Suprapubic skin (tissue), 4 donors: ENCODE measurements around the gene NUP155. TPM values are rescaled to one million over a fixed set of nuclear protein-coding genes. Genes with fewer than 3 reads are reported as not detected.
"Not testable (repeated sequence)": the region's sequence is repeated elsewhere in the genome, so short reads cannot be mapped to it uniquely, and the experiment has no call there.

Source experiments
- DNase-seq, 2 donors: peaks; one replicate each; pipeline ENCODE4 v3.0.0-alpha.2; 2019; ENCODE audit warnings: low spot score in 2 of 2
- H3K27ac ChIP-seq: fragments of 200-600 bp; sonication (generic); one replicate; pipeline ENCODE4 v1.5.1; 2019
- H3K27me3 ChIP-seq: fragments of 200-600 bp; sonication (generic); one replicate; pipeline ENCODE4 v1.5.1; 2019
- H3K36me3 ChIP-seq: fragments of 200-600 bp; sonication (generic); one replicate; pipeline ENCODE4 v1.5.1; 2019
- H3K4me1 ChIP-seq: fragments of 200-600 bp; sonication (generic); one replicate; pipeline ENCODE4 v1.5.1; 2019
- H3K4me3 ChIP-seq: fragments of 200-600 bp; sonication (generic); one replicate; pipeline ENCODE4 v1.5.1; 2019; ENCODE audit warnings: mild to moderate bottlenecking
- H3K9me3 ChIP-seq: fragments of 200-600 bp; sonication (generic); one replicate; pipeline ENCODE4 v1.5.1; 2019
- EP300 ChIP-seq: sonication (generic); formaldehyde crosslinking; IDR thresholded peaks from one replicate; pipeline ENCODE4 v1.6.1; 2017; ENCODE audit warnings: antibody characterized with exemption
- POLR2A ChIP-seq, 2 donors: fragments of 450-650 bp; IDR thresholded peaks; one replicate each; pipeline ENCODE4 v1.6.1; 2017; ENCODE audit warnings: antibody characterized with exemption in 2 of 2, mild to moderate bottlenecking in 2 of 2, moderate library complexity in 2 of 2
- POLR2AphosphoS5 ChIP-seq, 3 donors: sonication (generic); formaldehyde crosslinking; IDR thresholded peaks; one replicate each; pipeline ENCODE4 v1.6.1; 2017; ENCODE audit warnings: antibody characterized with exemption in 3 of 3
- WGBS: methylation state at CpG from one replicate; pipeline ENCODE4 v1.1.5; 2018; 5-methylcytosine and 5-hydroxymethylcytosine counted together
- total RNA-seq, 4 donors: library from RNA; depleted of rRNA; stranded (reverse); fragments of >200 nt; gene quantifications; one replicate each; pipeline ENCODE4 v1.1.0, GENCODE V29; 2016
- TF ChIP-seq, protein P1 (sequence below), 2 donors: fragments of 200-600 bp in 1 of 2; fragments of 450-650 bp in 1 of 2; sonication (generic) in 1 of 2; IDR thresholded peaks; one replicate each; pipeline ENCODE4 v1.5.1; 2016 to 2019; ENCODE audit warnings: antibody characterized with exemption in 2 of 2, mild to moderate bottlenecking in 1 of 2, moderate library complexity in 1 of 2

Gene NUP155
- total RNA-seq, 4 donors from 2014 or later, result 17.2 to 31.9 (median 21.3) TPM

DNA sequence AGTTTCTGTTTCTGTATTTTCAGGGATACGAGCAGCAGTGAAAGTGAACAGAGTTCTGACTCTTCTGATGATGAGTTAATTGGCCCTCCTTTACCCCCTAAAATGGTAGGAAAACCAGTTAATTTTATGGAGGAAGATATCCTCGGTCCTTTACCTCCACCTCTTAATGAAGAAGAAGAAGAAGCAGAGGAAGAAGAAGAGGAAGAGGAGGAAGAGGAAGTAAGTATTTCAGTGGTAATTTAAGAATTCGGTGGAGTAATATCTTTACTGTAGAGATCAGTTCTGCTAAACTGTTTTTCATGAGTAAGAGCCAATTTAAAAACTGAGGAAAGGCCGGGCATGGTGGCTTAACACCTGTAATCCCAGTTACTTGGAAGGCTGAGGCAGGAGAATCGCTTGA, 25.4 kb upstream of the NUP155 start:
- no peak for TF ChIP-seq EP300
- Histone ChIP-seq H3K27me3 (no peaks in the 10 kb centered on the region), H3K27ac (no peak overlapping the region), H3K36me3 (peaks cover 76% of the 10 kb centered on the region), H3K9me3 (no peaks in the 10 kb centered on the region), H3K4me3 (no peak overlapping the region), H3K4me1 (no peaks in the 10 kb centered on the region)
- no peak for DNase-seq
- WGBS, result 86% methylated on average over 5 of the region's 5 CpGs

DNA sequence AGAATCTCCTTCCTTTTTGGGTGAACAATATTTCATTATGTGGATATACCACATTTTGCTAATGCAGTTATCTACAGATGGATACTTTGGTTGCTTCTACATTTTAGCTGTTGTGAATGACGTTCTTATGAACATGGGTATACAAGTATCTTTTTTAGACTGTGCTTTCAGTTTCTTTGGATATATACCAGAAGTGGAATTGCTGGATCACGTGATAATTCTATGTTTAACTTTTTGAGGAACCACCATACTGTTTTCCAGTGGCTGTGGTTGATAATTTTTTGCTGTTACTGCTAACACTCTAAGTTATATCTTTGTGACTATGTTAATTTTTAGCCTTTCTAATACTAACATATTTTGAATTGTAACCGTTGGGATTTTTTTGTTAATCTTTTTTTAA, 20.7 kb upstream of the NUP155 start:
- TF ChIP-seq POLR2A (IDR thresholded peaks at IDR 0.05) (no peak), EP300 (no peak), POLR2AphosphoS5 (IDR thresholded peaks at IDR 0.05) (no peak)
- TF ChIP-seq, protein P1, sequence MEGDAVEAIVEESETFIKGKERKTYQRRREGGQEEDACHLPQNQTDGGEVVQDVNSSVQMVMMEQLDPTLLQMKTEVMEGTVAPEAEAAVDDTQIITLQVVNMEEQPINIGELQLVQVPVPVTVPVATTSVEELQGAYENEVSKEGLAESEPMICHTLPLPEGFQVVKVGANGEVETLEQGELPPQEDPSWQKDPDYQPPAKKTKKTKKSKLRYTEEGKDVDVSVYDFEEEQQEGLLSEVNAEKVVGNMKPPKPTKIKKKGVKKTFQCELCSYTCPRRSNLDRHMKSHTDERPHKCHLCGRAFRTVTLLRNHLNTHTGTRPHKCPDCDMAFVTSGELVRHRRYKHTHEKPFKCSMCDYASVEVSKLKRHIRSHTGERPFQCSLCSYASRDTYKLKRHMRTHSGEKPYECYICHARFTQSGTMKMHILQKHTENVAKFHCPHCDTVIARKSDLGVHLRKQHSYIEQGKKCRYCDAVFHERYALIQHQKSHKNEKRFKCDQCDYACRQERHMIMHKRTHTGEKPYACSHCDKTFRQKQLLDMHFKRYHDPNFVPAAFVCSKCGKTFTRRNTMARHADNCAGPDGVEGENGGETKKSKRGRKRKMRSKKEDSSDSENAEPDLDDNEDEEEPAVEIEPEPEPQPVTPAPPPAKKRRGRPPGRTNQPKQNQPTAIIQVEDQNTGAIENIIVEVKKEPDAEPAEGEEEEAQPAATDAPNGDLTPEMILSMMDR (IDR thresholded peaks at IDR 0.05), result no peak
- no peak for DNase-seq
- no peaks in the 10 kb centered on the region for H3K27me3 ChIP-seq
- no peaks in the 10 kb centered on the region for H3K9me3 ChIP-seq
- H3K4me3 ChIP-seq, result no peak overlapping the region
- 84% methylated on average over 3 of the region's 3 CpGs for WGBS
- no peaks in the 10 kb centered on the region for H3K4me1 ChIP-seq
- peaks cover 58% of the 10 kb centered on the region for H3K36me3 ChIP-seq
- H3K27ac ChIP-seq, result no peak overlapping the region

DNA sequence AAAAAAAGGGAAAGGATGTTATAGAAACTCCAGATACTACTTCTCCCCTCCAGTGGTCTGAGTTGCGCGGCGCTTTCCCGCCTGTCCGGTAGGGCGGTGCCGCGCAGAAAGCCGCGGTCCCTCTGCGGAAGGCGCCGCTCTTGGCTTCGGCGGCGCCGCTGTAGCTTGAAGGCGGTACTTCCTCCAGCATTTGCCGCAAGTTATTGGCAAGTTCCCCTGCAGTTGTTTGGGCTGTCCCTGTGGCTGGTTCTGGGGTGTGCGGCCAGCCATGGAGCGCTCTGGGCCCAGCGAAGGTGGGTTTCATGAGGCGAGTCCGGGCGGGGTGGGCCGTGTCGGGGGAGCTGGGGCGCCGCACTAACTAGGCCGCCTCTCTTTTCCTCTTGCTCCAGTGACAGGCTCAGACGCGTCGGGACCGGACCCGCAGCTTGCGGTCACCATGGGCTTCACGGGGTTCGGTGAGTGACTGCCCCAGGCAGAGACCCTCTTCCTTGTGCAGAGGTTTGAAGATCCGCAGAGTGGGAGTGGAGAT, 8.3 kb upstream of the NUP155 start, which contains the start of gene WDR70:
Gene WDR70, plus strand, starts transcription at position 219 of the 529 bp plus-strand sequence. Its CDS starts 50 bp downstream, at position 269.
- H3K27ac ChIP-seq, result peak within 1 kb of the TSS; percentile 68
- H3K9me3 ChIP-seq, H3K27me3 ChIP-seq, H3K4me1 ChIP-seq: not testable (repeated sequence)
- H3K4me3 ChIP-seq, result peak within 1 kb of the TSS; percentile 85
- H3K36me3 ChIP-seq, result peaks cover 22% of the 10 kb centered on the region
- TF ChIP-seq, protein P1 (IDR thresholded peaks at IDR 0.05), result peak in 1 of 2 donors; percentile 57
- peak in 1 of 2 donors; percentile 24 for TF ChIP-seq POLR2A (IDR thresholded peaks at IDR 0.05)
- peak; percentile 86 to 87 for DNase-seq
- under 1% methylated on average over 25 of the region's 39 CpGs for WGBS

DNA sequence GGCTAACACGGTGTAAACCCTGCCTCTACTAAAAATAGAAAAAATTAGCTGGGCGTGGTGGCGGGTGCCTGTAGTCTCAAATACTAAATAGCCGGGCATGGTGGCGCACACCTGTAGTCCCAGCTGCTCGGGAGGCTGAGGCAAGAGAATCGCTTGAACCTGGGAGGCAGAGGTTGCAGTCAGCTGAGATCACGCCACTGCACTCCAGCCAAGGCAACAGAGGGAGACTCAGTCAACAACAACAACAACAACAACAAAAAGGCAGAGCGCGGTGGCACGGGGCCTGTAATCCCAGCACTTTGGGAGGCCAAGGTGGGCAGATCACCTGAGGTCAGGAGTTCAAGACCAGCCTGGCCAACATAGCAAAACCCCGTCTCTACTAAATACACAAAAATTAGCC, 7.2 kb upstream of the NUP155 start:
- WGBS, result 91% methylated on average over 12 of the region's 12 CpGs
- not testable (repeated sequence) for H3K27me3 ChIP-seq, H3K4me1 ChIP-seq, H3K9me3 ChIP-seq, H3K27ac ChIP-seq, DNase-seq, H3K4me3 ChIP-seq
- peaks cover 14% of the 10 kb centered on the region for H3K36me3 ChIP-seq

DNA sequence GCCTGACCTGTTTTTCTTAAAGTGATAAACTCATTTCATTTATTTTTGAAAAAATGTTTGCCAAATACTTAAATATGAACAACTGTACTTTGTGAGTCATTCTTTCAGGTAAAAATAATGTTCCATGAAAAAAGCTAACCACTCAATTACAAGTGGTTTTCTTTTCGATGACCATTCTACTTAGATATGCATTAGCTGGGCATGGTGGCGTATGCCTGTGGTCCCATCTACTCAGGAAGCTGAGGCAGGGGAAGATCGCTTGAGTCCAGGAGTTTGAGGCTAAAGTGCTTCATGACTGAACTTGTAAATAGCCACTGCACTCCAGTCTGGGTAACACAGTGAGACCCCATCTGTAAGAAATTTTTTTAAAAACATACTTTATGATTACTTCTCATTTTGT, 4.2 kb upstream of the NUP155 start:
- Histone ChIP-seq H3K4me1 (peaks cover 10% of the 10 kb centered on the region), H3K4me3 (no peak overlapping the region), H3K27ac (no peak overlapping the region), H3K27me3 (no peaks in the 10 kb centered on the region), H3K36me3 (no peaks in the 10 kb centered on the region), H3K9me3 (no peaks in the 10 kb centered on the region)
- no peak for TF ChIP-seq EP300
- TF ChIP-seq, protein P1 (IDR thresholded peaks at IDR 0.05), result no peak
- TF ChIP-seq POLR2A (IDR thresholded peaks at IDR 0.05), result no peak
- no peak for TF ChIP-seq POLR2AphosphoS5 (IDR thresholded peaks at IDR 0.05)
- WGBS, result 92% methylated on average over 3 of the region's 3 CpGs
- no peak for DNase-seq

DNA sequence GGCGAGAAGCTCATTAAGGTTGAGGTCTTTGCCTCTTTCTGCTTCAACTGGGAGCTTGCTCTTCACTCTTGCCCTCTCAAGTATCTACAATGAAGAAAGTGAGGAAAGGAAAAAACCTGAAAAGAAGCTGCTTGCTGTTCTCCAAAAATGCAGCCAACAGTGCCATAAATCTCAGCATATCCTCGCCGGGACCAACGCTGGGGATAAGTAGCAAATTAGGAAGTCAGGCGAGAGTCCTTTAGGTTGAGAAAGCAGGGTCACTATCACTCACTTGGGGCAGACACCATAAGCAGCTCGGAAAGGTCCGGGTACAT, 399 bp downstream of the NUP155 start:
- peak in 1 of 2 donors; percentile 67 for DNase-seq
- Histone ChIP-seq H3K27ac (peak overlapping the region; percentile 85), H3K4me1 (peaks cover 24% of the 10 kb centered on the region), H3K4me3 (peak overlapping the region; percentile 90), H3K9me3 (no peaks in the 10 kb centered on the region), H3K27me3 (no peaks in the 10 kb centered on the region), H3K36me3 (no peaks in the 10 kb centered on the region)
- TF ChIP-seq, protein P1 (IDR thresholded peaks at IDR 0.05), result no peak
- no peak for TF ChIP-seq POLR2A (IDR thresholded peaks at IDR 0.05)
- no peak for TF ChIP-seq EP300
- no peak for TF ChIP-seq POLR2AphosphoS5 (IDR thresholded peaks at IDR 0.05)
- under 1% methylated on average over 7 of the region's 7 CpGs for WGBS
